Activated CD4-positive, alpha-beta T cell treated with anti-CD3 and anti-CD28 coated beads for 36 hours (primary cell): ENCODE results near the gene GPR160. TPM values are rescaled to one million over a fixed set of nuclear protein-coding genes. Genes with fewer than 3 reads are reported as not detected.

Source experiments
- ATAC-seq: fragments of 200-7000 bp; cut with Tn5 transposase; one replicate; pipeline ENCODE4 v1.10.0; 2021; ENCODE audit warnings: mild to moderate bottlenecking, moderate library complexity
- CTCF ChIA-PET: fragments of 350-600 bp; sonication (Branson Sonifier 250); formaldehyde crosslinking; loops from one replicate; lab custom pipeline; 2021; ENCODE audit warnings: antibody characterized with exemption; lab: Charles Lee
- POLR2A ChIA-PET: fragments of 350-600 bp; sonication (Branson Sonifier 250); formaldehyde crosslinking; loops from one replicate; lab custom pipeline; 2021; ENCODE audit warnings: antibody characterized with exemption, inconsistent platforms; lab: Charles Lee
- DNase-seq: peaks from one replicate; pipeline ENCODE4 v3.0.0-alpha.2; 2020
- H3K27ac Mint-ChIP-seq: one replicate; pipeline ENCODE4 v1.8.0; 2021; ENCODE audit warnings: mixed read lengths
- H3K27me3 Mint-ChIP-seq: one replicate; pipeline ENCODE4 v1.8.0; 2021; ENCODE audit warnings: mixed read lengths
- H3K36me3 Mint-ChIP-seq: one replicate; pipeline ENCODE4 v1.8.0; 2021; ENCODE audit warnings: low read depth, mixed read lengths
- H3K4me1 Mint-ChIP-seq: one replicate; pipeline ENCODE4 v1.8.0; 2021; ENCODE audit warnings: mixed read lengths
- H3K4me3 Mint-ChIP-seq: one replicate; pipeline ENCODE4 v1.8.0; 2021; ENCODE audit warnings: mild to moderate bottlenecking, moderate library complexity, mixed read lengths
- H3K9me3 Mint-ChIP-seq: one replicate; pipeline ENCODE4 v1.8.0; 2021; ENCODE audit warnings: low read depth, mixed read lengths
- intact Hi-C, 2 experiments: fragments of 100-400 bp; cut with DNase I in 1 of 2; cut with micrococcal nuclease in 1 of 2; formaldehyde crosslinking; loops; one replicate each; pipeline versions ENCODE4 v1.14.2 to v1.15.1; 2022 to 2024; cut with DNase I, micrococcal nuclease
- total RNA-seq, 2 experiments: library from RNA; stranded (reverse); gene quantifications; one replicate each; pipeline ENCODE4 v1.2.3, GENCODE V29; 2021

The GPR160 gene
- total RNA-seq, 2 experiments from 2014 or later = 9.4 to 11.1 TPM

DNA sequence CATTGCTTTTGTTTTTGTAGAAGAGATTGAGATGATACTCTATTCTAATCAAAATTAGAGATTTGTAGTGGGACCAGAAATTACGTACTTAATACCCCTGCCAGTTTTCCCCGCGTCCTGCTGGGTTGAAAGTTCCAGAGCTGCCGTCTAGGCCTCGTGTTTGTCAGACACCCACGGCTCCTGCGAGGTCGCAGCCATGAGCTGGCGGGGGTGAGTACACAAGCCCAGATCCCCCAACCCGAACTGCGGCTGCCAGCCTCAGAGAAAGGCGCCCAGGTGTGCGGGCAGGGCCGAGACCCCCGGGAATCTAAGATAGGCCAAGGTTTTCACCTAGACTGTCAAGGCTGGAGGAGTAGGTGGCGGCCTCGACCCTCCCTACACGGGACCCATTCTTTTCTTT, 26.3 kb downstream of the GPR160 start:
- Mint-ChIP-seq H3K4me3 (no peak overlapping the region), H3K9me3 (no peaks in the 10 kb centered on the region), H3K27ac (no peak overlapping the region), H3K4me1 (no peaks in the 10 kb centered on the region), H3K27me3 (no peaks in the 10 kb centered on the region), H3K36me3 (peaks cover 5% of the 10 kb centered on the region)
- ChIA-PET CTCF (interaction anchor here (0.5 to 0.8 kb wide), 2 partner anchors 26 to 235 kb away, joined by 3 read pairs; no protein-coding TSS in a partner anchor), POLR2A (no interaction called here)
- intact Hi-C loops = no loop called here
- ATAC-seq (no peak), DNase-seq (no peak)

- peaks cover 6% of the 10 kb centered on the region for H3K4me1 Mint-ChIP-seq
- ATAC-seq (no peak), DNase-seq (no peak)
- H3K27ac Mint-ChIP-seq = no peak overlapping the region
- intact Hi-C loops = no loop called here
- POLR2A ChIA-PET = no interaction called here
- no peak overlapping the region for H3K4me3 Mint-ChIP-seq
- H3K27me3 Mint-ChIP-seq = no peaks in the 10 kb centered on the region
- CTCF ChIA-PET = no interaction called here
- H3K36me3 Mint-ChIP-seq = peaks cover 11% of the 10 kb centered on the region
- H3K9me3 Mint-ChIP-seq = peaks cover 5% of the 10 kb centered on the region
Measured at GRCh38 chr3:170075441-170076091, 37.8 kb downstream of the GPR160 start.

- POLR2A ChIA-PET = no interaction called here
- no peak overlapping the region for H3K4me3 Mint-ChIP-seq
- CTCF ChIA-PET = interaction anchor here (0.7 to 1.9 kb wide), 4 partner anchors 9 to 308 kb away, joined by 3 to 4 read pairs (median 4); no protein-coding TSS in a partner anchor
- intact Hi-C loops = no loop called here
- peaks cover 5% of the 10 kb centered on the region for H3K9me3 Mint-ChIP-seq
- DNase-seq = no peak
- no peak overlapping the region for H3K27ac Mint-ChIP-seq
- H3K27me3 Mint-ChIP-seq = no peaks in the 10 kb centered on the region
- peaks cover 6% of the 10 kb centered on the region for H3K4me1 Mint-ChIP-seq
- peaks cover 14% of the 10 kb centered on the region for H3K36me3 Mint-ChIP-seq
- ATAC-seq = peak; percentile 12
Measured at GRCh38 chr3:170076715-170077238, 39.0 kb downstream of the GPR160 start.

DNA sequence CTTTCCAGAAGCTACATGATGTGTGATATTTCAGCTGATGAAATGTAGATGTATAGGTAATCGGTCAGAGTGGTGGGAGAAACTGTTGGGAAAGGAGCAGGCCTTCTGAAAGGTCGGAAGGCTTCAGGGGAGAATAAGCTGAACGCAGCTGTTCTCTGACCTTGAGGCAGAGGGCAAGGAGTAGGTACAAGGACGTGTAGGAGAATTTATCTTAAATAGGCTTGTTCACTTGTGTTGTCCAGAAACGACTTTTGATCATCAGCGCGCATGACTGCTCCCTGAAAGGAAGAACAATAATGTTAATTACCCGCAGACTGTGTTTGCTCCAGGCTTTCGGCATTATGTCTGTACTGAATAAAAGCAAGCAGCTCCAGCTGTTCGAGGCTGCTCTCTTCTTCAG, 39.6 kb downstream of the GPR160 start:
- intact Hi-C loops = no loop called here
- Mint-ChIP-seq H3K4me3 (no peak overlapping the region), H3K27ac (no peak overlapping the region), H3K36me3 (peaks cover 14% of the 10 kb centered on the region), H3K9me3 (peaks cover 3% of the 10 kb centered on the region), H3K4me1 (peaks cover 6% of the 10 kb centered on the region), H3K27me3 (no peaks in the 10 kb centered on the region)
- ChIA-PET POLR2A (no interaction called here), CTCF (interaction anchor here (0.8 to 1.9 kb wide), 3 partner anchors 9 to 177 kb away, joined by 3 to 4 read pairs (median 4); no protein-coding TSS in a partner anchor)
- ATAC-seq = no peak
- DNase-seq = no peak

DNA sequence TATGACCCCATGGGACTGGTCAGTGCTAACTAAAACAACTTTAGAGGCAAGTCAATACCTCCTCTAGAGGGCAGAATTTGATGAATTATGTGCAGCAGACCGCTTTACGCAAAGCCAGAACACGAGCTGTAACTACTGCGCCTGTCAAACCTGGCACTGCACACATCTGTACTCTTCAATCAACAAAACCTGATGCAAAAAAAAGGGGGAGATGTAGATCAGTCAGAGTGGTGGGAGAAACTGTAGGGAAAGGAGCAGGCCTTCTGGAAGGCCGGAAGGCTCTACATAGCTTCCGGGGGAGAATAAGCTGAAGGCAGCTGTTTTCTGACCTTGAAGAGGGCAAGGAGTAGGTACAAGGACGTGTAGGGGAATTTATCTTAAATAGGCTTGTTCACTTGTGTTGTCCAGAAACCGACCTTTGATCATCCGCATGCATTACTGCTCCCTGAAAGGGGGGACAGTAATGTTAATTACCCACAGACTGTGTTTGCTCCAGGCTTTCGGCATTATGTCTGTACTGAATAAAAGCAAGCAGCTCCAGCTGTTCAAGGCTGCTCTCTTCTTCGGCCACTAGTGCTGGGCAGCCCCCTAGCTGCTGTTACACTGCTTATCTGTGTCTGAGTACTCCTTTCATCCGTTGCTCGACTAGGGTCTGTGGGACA, 41.0 kb downstream of the GPR160 start:
- CTCF ChIA-PET = interaction anchor here (1.0 to 2.1 kb wide), 4 partner anchors 7 to 72 kb away, joined by 3 to 10 read pairs (median 4); no protein-coding TSS in a partner anchor

DNA sequence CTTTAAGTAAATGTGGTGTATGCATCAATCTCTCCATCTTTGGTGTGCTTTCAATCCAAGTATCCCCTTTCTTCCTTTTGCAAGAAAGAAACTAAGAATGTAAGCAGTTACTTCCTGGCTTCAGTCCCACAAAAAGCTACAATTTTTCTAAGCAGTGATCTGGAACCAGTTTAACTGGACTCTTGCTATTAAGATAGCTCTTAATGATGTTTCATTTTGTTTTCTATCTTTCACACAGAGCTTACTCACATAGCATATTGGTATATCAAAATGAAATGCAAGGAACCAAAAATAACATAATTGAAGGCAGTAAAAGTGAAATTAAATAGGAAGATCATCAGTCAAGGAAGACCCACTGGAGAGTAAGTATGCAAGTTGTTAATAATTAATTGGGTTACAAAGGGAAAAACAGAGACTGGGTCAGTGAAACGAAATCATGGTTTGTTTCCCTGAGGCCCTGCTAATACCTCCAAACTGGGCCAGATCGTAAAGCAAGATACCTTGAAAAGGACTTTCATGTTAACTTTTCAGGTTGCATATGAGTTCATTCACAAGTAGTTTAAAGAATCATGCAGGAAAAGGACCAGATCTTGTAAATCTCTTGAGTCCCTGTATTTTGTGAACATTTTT, 41.9 kb downstream of the GPR160 start:
- Mint-ChIP-seq H3K9me3 (no peaks in the 10 kb centered on the region), H3K36me3 (peaks cover 20% of the 10 kb centered on the region), H3K27me3 (no peaks in the 10 kb centered on the region), H3K27ac (no peak overlapping the region), H3K4me3 (no peak overlapping the region), H3K4me1 (peaks cover 6% of the 10 kb centered on the region)
- intact Hi-C loops = no loop called here
- CTCF ChIA-PET = interaction anchor here (0.7 to 2.1 kb wide), 4 partner anchors 11 to 72 kb away, joined by 3 to 10 read pairs (median 4); no protein-coding TSS in a partner anchor
- ATAC-seq (no peak), DNase-seq (no peak)
- POLR2A ChIA-PET = no interaction called here

More for the DNA sequence above, 41.0 kb downstream of the GPR160 start:
- Mint-ChIP-seq H3K27ac (no peak overlapping the region), H3K9me3 (no peaks in the 10 kb centered on the region), H3K4me3 (no peak overlapping the region), H3K36me3 (peaks cover 20% of the 10 kb centered on the region), H3K4me1 (peaks cover 6% of the 10 kb centered on the region), H3K27me3 (no peaks in the 10 kb centered on the region)
- no peak for ATAC-seq
- POLR2A ChIA-PET = no interaction called here
- DNase-seq = no peak
- intact Hi-C loops = no loop called here

- POLR2A ChIA-PET = no interaction called here
- Mint-ChIP-seq H3K4me1 (peaks cover 6% of the 10 kb centered on the region), H3K4me3 (no peak overlapping the region), H3K9me3 (no peaks in the 10 kb centered on the region), H3K27me3 (no peaks in the 10 kb centered on the region), H3K36me3 (peaks cover 19% of the 10 kb centered on the region), H3K27ac (no peak overlapping the region)
- ATAC-seq (no peak), DNase-seq (no peak)
- intact Hi-C loops = no loop called here
- CTCF ChIA-PET = interaction anchor here (1.3 kb wide), 1 partner anchor 18 kb away, joined by 3 read pairs; no protein-coding TSS in a partner anchor
Measured at GRCh38 chr3:170080605-170081004, 42.8 kb downstream of the GPR160 start.

DNA sequence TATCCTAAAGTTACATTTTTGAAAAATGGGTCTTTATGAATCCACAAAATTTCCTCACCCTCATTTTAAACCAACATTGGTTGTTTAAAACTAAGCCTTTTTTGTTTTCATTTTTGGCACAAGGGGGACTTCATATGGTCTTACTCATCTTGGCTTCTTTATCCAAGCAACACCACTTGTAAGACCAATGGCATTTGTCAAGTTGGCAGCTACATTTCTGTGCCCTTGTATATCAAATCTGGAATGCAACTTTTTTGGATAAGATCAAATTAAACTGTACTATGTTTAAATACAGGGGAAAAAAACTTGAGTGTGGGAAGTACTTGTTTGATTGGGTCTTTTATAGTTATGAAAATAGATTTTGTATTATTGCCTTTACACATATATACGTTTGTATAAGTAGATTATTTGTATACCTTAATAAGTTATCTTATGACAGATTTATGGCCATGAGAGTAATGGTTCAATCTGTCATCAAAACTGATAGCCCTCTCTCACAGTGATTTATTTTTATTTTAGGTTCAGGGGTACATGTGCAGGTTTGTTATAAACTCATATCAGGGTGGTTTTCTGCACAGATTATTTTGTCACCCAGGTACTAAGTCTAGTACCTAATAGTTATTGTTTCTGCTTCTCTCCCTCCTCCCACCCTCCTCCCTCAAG, 43.4 kb downstream of the GPR160 start:
- H3K4me3 Mint-ChIP-seq = no peak overlapping the region
- H3K36me3 Mint-ChIP-seq = peaks cover 19% of the 10 kb centered on the region
- H3K27me3 Mint-ChIP-seq = no peaks in the 10 kb centered on the region
- DNase-seq (no peak), ATAC-seq (no peak)
- no peaks in the 10 kb centered on the region for H3K9me3 Mint-ChIP-seq
- CTCF ChIA-PET = interaction anchor here (1.3 kb wide), 1 partner anchor 17 kb away, joined by 3 read pairs; no protein-coding TSS in a partner anchor
- POLR2A ChIA-PET = no interaction called here
- H3K4me1 Mint-ChIP-seq = peaks cover 6% of the 10 kb centered on the region
- intact Hi-C loops = no loop called here
- H3K27ac Mint-ChIP-seq = no peak overlapping the region

GRCh38 chr3:170083343-170083742, 45.5 kb downstream of the GPR160 start:
- Mint-ChIP-seq H3K4me3 (no peak overlapping the region), H3K9me3 (no peaks in the 10 kb centered on the region), H3K27me3 (no peaks in the 10 kb centered on the region), H3K36me3 (peaks cover 26% of the 10 kb centered on the region), H3K4me1 (peaks cover 4% of the 10 kb centered on the region), H3K27ac (no peak overlapping the region)
- ChIA-PET CTCF (interaction anchor here (1.0 to 2.0 kb wide), 2 partner anchors 10 to 15 kb away, joined by 4 to 6 read pairs; no protein-coding TSS in a partner anchor), POLR2A (no interaction called here)
- DNase-seq (no peak), ATAC-seq (no peak)
- intact Hi-C loops = no loop called here

GRCh38 chr3:170085396-170085795, 47.6 kb downstream of the GPR160 start:
- H3K36me3 Mint-ChIP-seq = peaks cover 30% of the 10 kb centered on the region
- H3K27ac Mint-ChIP-seq = no peak overlapping the region
- intact Hi-C loops = no loop called here
- POLR2A ChIA-PET = no interaction called here
- ATAC-seq = no peak
- H3K4me3 Mint-ChIP-seq = no peak overlapping the region
- CTCF ChIA-PET = interaction anchor here (1.3 to 1.9 kb wide), 2 partner anchors 8 to 10 kb away, joined by 3 to 4 read pairs; no protein-coding TSS in a partner anchor
- no peaks in the 10 kb centered on the region for H3K9me3 Mint-ChIP-seq
- no peaks in the 10 kb centered on the region for H3K27me3 Mint-ChIP-seq
- peaks cover under 1% of the 10 kb centered on the region for H3K4me1 Mint-ChIP-seq
- DNase-seq = no peak
